ENCODE measurements around the gene PTPRK.

- TF ChIP-seq EP300 (IDR thresholded peaks at IDR 0.05): no peak
- no peak for TF ChIP-seq POLR2A (IDR thresholded peaks at IDR 0.05)
- TF ChIP-seq CTCF (IDR thresholded peaks at IDR 0.05): no peak
These were observed 162.1 kb downstream of the PTPRK start for GRCh38 chr6:128358244-128358776.

Measured in suprapubic skin (tissue), 3 donors.